ENCODE results near the gene CHCHD6.

DNA sequence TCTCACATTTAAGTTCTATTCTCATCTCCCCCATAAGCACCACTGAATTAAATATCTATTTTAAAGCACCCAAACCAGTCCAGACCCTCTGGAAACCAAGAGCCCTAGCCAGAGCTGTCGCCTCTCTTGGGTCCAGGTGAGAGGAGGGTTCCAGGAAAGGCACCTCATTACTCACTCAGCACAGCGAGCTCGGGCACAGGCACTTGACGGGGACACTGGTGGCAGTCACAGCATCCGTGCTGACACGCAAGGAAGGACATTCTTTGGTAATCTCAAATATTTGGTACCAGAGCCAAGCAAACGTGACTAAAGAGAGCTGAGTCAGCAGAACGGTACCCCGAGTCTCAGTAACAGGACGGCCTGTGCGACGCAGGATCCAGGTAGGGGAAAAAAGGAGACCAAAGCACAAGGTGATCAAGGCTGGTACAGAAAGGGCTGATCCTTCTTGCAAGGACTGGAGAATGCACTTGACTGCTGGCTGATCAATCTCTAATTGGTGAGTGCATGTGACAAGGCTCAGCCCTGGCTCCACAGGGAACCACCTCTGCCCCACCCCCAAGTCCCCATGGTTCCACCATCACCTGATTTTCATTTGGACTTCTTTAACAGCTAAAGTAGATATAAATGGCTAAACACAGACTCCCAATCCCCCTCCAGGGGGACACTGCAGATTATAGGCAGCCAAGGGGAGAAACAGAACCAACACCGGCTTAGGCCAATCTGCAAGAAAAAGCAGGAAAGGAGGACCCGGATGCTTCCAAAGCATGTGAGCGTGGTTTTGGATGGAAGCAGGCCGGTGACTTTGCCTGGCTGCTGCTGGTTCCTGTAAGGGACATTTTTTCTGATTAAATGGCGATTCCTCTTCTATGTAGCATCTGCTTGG lies 61.4 kb downstream of the CHCHD6 start:
- TF ChIP-seq POLR2AphosphoS5 (IDR thresholded peaks at IDR 0.05; ENCODE audit: low read depth, low read length), result no peak
- TF ChIP-seq REST (IDR thresholded peaks at IDR 0.05; ENCODE audit: insufficient read depth in 1 of 2, low read depth in 2 of 2, low read length in 2 of 2), result no peak
- no peak for TF ChIP-seq FOXP2 (optimal IDR thresholded peaks at IDR 0.05; ENCODE audit: borderline replicate concordance, extremely low read depth, extremely low read length, insufficient read depth)
- TF ChIP-seq TAF1 (IDR thresholded peaks at IDR 0.05; ENCODE audit: borderline replicate concordance, insufficient read depth, low read length), result no peak
- TF ChIP-seq SIN3A (IDR thresholded peaks at IDR 0.05; ENCODE audit: borderline replicate concordance, insufficient read depth, low read length), result no peak
